Measurements from ENCODE around the gene LZTS2.

Gene LZTS2

GRCh38 chr10:100967332-100967731 is 32.3 kb upstream of the LZTS2 start:
- TF ChIP-seq CTCF (IDR thresholded peaks at IDR 0.05; ENCODE audit: control insufficient read depth, extremely low read depth, insufficient read depth): no peak
- no peak for DNase-seq (ENCODE audit: low read depth)
- no peak overlapping the region for H3K4me3 ChIP-seq (ENCODE audit: low read depth, low read length)

- TF ChIP-seq CTCF (IDR thresholded peaks at IDR 0.05; ENCODE audit: control insufficient read depth, extremely low read depth, insufficient read depth): no peak
- DNase-seq (ENCODE audit: low read depth): no peak
- H3K4me3 ChIP-seq (ENCODE audit: low read depth, low read length): no peak overlapping the region
Observed at GRCh38 chr10:100968062-100968736, 31.4 kb upstream of the LZTS2 start.

DNA sequence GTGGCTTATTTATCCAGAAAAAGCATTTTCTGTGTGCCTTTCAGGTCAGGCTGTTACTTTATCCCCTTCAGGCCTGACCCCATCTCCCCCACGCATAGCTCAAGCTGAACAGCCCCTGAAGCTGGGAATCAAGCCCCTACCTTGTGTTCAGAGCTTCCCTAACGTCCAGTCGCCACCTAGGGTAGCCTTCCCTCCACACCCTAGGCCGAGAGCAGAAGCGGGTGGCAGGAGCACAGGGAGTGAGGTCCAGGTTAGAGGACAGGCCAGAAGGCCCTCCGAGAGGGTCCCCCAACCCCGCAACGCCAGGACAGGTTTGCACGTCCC is 30.8 kb upstream of the LZTS2 start:
- DNase-seq (ENCODE audit: low read depth): no peak
- TF ChIP-seq CTCF (IDR thresholded peaks at IDR 0.05; ENCODE audit: control insufficient read depth, extremely low read depth, insufficient read depth): no peak

DNA sequence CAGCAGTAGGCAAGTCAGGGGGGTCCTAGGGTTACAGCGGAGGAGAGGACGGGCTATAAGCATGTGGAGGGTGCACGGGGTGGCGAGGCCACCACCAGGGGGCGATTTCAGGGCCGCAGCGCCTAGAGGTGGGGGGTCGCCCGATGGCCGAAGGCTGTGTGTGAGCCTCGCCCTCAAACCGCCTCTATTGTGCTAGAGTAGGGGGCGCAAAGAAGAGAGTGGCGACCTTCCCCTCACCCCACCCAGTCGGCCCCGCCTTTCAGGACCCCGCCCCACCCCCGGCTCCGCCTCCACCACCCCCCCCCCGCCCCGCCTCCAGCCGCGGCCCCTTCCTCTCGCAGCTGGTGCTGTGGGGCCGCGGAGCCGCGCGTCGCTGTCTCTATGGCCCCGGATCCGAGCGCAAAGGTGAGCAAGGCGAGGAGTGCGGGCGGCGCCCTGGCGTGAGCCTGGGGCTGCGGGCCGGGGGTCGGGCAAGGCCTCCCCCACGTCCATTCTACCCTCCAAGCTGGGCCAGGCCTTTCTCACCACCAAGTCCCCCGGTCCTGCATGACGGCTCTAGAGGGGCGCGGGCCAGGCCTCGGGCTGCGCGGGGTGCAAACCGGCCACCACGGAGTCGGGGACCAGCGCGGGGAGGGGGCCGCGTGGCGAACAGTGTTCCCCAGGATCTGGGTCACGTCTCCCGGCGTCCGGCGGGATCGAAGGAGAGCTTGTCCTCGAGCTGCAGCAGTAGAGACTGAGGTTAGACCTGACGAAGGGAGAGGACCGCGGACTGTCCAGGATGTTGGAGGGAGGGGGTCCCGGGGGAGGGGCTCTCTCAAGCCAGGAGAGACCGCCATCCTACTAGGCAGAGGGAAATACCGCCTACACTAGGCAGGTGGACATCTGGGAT is 30.2 kb upstream of the LZTS2 start, which contains the start of gene SEMA4G:
TSS of gene SEMA4G (plus strand) at position 318 of the 889 bp plus-strand sequence. CDS start 3,409 bp downstream, outside the sequence.
- TF ChIP-seq CTCF (IDR thresholded peaks at IDR 0.05; ENCODE audit: control insufficient read depth, extremely low read depth, insufficient read depth): peak; percentile 35

More for the DNA sequence above, 30.8 kb upstream of the LZTS2 start:
- peak overlapping the region; percentile 52; the same call in 1 of the 2 replicates for H3K4me3 ChIP-seq (ENCODE audit: low read depth, low read length)

DNA sequence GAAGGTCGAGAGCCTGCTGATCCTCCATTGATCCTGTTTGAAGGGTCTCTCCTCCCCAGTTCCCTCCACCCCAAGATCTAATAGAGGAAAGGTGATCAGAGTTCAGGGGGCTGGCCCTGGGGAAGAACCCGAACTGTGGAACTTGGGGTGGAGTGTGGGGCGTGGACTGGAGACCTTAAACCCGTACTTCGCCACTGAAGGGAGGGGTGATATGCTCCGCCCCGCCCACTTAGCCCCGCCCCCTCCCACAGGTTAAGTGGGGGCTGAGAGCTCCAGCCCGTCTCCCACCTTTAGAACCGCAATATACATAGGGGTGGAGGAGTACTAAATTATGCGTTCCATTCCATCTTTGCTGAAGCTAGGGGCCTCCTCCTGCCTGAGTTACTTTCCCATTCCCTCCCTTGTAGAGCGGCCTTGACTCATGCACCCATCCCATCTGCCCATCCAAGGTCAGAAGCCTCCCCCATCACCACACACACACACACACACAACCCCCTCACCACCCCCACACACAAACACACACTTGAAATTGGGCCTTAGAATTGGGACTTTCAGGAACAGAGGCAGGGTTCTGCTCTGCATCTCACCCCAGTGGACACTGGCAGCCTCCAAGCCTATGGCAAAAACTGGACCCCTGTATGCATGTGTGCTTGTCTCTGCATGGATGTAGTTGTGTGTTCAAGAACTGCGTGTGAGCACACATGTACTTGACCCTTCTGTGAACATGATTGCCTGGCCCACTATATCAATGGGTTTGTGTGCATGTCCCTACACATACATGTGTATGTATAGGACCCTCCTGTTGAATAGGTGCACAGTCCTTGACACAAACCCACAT is 29.3 kb upstream of the LZTS2 start:
- H3K4me3 ChIP-seq (ENCODE audit: low read depth, low read length): peak overlapping the region; percentile 52
- no peak for TF ChIP-seq CTCF (IDR thresholded peaks at IDR 0.05; ENCODE audit: control insufficient read depth, extremely low read depth, insufficient read depth)
- no peak for DNase-seq (ENCODE audit: low read depth)

More for the DNA sequence above, 30.2 kb upstream of the LZTS2 start, which contains the start of gene SEMA4G:
- DNase-seq (ENCODE audit: low read depth): no peak
- peak within 1 kb of the TSS; percentile 52 for H3K4me3 ChIP-seq (ENCODE audit: low read depth, low read length)

GRCh38 chr10:100970914-100971811 is 28.4 kb upstream of the LZTS2 start:
- no peak for TF ChIP-seq CTCF (IDR thresholded peaks at IDR 0.05; ENCODE audit: control insufficient read depth, extremely low read depth, insufficient read depth)
- no peak overlapping the region for H3K4me3 ChIP-seq (ENCODE audit: low read depth, low read length)
- no peak for DNase-seq (ENCODE audit: low read depth)

Data from LNCaP clone FGC (cell line).